ENCODE results near the gene ZIC3.

ZIC3 gene

DNA sequence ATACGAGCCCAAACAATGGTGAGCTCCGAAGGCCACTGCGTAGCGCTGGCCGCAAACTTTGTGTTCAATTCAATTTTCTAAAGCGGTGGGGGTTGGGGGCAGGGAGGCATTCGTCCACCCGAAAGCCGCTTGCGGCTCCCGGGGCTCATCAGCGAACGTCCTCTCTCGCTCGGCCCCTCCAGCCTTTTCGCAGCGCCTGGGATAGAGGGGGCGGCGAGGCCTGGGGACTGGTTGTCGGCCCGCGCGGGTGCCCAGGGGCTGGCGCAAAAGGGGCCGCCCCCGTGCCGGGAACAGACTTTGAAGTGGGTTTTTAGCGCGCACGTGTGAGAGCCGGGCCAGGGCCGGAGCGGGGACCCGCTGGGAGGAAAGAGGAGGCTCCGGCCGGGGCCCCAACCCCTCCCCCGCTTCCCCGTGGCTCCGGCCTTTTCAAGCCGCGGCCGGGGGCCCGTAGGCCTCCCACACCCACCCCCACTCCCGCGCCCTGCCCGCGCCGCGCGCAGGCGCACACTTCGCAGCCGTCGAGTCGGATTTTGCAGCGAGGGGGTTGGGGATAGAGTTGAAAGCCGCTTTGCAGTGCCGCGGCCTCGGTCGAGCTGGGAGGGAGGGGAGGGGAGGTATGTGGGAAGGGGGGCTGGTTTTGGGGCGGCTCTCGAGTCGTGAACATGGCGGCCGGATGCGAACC, 8.3 kb downstream of the ZIC3 start:
- DNase-seq (ENCODE audit: low read depth): no peak

DNA sequence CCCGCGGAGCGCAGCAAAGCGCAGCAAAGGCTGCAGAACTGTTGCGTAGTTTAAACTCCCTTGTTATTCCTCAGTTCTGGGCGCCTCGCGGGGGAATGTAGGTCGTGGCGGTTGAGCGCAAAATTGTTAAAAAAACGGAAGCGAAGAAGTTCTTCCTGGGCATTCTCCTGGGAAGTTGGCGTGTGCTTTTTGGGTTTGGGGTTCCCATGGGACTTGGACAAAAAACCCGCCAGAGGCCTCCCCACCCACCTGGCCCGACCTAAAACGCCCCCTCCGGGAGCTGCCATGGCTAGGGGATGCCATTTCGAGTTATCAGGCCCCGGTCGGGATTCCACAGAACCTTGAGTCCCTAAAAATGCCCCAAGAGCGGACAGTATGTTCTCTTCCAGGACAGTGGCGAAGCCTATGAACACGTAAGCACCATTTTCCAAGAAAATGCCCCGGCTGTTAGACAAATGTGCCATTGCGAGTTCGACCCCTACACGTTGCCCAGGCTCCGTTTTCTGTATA, 8.9 kb downstream of the ZIC3 start:
- DNase-seq (ENCODE audit: low read depth): no peak

DNA sequence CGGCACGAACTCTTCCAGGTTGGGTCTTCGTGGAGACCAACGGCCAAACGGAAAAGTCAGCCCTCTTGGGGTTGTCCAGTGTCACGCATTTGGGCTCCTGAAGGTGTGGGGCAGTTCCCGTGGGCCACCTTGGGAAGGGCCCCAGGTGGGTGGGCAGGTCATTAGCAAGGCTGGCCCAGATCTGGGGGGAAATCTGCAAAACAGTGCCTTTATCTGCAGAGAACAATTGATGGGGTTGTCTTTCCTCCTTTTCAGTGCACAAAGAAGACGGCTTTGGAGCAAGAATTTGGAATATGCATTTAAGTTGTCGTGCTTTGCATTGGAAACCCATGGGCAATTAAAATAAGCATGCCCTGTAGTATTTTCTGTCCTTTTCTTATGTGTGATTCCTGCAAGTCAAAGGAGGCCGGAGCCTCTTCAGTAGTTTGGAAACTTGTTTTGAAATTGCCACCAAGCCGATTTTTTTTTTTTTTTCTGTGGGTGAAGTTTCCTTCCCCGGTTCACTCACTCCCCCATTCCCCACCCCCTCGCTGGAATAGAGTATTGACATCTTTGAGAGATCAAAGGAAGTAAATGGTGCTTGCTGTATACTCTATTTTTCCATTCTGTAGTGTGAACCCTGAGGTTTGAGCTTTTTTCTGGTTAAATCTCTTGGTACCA, 9.8 kb downstream of the ZIC3 start:
- no peak for DNase-seq (ENCODE audit: low read depth)

DNA sequence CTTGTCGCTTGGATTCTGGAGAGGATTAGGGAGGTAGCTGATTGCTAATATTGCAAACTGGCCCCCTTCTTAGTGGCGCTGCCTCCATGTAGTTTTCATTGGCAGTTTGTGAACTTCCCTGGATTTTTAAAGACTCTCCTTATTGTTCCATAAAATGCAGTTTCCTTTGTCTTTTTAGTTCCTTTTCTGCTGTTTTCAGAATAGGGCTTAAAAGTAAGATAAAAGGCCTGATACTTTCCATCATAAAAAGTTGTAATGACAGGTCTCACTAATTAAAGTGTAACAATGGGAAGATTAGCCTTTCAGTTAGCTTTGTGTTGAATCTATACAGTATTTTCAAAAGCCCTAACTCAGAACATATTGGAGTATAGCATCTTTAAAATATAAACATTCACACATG, 21.2 kb downstream of the ZIC3 start:
- no peak for DNase-seq (ENCODE audit: low read depth)

DNA sequence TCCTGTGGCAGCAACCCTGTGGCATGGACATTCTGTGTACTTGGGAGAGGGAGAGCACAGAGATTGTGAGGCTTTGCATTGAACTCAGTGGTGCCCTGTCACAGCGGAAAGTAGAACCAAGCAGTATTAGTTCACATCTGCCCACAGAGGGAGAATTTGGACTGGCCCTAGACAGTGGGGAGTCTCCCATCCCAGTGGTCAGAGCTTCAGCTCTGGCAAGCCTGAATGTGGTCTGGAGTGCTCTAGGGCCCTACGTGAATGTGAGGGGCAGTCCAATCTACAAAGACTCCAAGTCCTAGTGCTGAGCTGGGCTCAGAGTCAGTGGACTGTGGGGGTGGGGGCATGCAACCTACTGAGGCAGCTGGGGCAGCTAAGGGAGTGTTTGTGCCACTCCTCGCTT, 34.8 kb downstream of the ZIC3 start:
- DNase-seq (ENCODE audit: low read depth): no peak

Data from HS-27A (cell line).